Measurements from ENCODE around the gene ELF2.
"Not testable (repeated sequence)": the region's sequence is repeated elsewhere in the genome, so short reads cannot be mapped to it uniquely, and the experiment has no call there.

The ELF2 gene

DNA sequence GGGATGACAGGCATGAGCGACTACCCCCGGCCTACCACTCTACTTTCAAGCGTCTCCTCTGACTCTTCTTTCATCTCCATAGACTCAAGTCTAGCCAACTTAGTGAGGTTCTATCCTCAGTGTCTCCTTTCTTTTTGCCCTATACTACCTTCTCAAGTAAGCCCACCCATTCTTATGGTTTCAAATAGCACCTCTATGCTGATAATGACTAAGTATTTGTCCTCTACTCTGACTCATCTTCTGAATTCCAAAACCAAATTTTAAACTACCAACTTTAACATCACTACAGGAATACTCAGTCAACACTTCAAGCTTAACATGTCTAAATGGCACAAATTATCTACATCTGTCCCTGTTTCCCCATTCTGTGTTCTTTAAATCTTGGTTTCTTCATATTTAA lies 47.8 kb downstream of the ELF2 start:
- no peak for DNase-seq (ENCODE audit: low read depth)
- H3K4me3 ChIP-seq (ENCODE audit: low read depth, low read length): no peak overlapping the region
- TF ChIP-seq, protein P1, sequence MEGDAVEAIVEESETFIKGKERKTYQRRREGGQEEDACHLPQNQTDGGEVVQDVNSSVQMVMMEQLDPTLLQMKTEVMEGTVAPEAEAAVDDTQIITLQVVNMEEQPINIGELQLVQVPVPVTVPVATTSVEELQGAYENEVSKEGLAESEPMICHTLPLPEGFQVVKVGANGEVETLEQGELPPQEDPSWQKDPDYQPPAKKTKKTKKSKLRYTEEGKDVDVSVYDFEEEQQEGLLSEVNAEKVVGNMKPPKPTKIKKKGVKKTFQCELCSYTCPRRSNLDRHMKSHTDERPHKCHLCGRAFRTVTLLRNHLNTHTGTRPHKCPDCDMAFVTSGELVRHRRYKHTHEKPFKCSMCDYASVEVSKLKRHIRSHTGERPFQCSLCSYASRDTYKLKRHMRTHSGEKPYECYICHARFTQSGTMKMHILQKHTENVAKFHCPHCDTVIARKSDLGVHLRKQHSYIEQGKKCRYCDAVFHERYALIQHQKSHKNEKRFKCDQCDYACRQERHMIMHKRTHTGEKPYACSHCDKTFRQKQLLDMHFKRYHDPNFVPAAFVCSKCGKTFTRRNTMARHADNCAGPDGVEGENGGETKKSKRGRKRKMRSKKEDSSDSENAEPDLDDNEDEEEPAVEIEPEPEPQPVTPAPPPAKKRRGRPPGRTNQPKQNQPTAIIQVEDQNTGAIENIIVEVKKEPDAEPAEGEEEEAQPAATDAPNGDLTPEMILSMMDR (IDR thresholded peaks at IDR 0.05; ENCODE audit: control insufficient read depth, extremely low read depth, insufficient read depth): no peak

DNA sequence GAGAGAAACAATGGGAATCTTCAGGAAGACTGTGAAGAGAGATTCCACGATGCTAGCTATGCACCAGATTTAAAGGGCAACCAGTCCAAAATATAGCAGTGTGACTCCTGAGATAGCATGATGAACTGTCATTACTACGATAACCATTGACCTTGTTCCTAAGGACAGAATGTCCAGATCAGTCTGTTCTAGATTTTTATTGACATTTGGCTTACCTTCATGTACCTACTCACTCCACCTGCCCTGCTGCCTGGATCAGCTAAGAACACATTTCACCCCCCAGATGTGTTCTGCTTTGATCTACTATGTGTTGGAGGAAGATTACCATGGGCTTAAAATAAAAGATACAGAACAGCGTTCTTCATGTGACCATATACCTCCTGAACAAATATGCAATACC lies 50.1 kb downstream of the ELF2 start:
- DNase-seq (ENCODE audit: low read depth): peak; percentile 75
- H3K4me3 ChIP-seq (ENCODE audit: low read depth, low read length): no peak overlapping the region
- TF ChIP-seq, protein P1 (IDR thresholded peaks at IDR 0.05; ENCODE audit: control insufficient read depth, extremely low read depth, insufficient read depth): no peak

DNA sequence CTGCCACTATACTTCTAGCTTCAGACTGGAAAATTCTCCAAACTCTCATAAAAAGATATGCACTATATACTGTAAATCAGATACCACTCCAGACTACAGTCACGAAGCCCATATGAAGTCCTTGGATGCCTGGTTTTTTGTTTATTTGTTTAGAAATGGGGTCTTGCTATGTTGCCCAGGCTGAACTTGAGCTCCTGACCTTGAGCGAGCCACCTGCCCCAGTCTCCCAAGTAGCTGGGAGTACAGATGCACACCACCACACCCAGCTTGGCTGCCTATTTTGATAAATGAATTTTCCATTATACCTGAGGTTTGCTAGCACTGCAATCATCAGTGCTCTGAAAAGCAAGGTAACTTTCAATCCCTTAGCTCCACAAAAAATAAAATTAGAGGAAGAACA lies 53.1 kb downstream of the ELF2 start:
- no peak overlapping the region for H3K4me3 ChIP-seq (ENCODE audit: low read depth, low read length)
- no peak for DNase-seq (ENCODE audit: low read depth)
- TF ChIP-seq, protein P1 (IDR thresholded peaks at IDR 0.05; ENCODE audit: control insufficient read depth, extremely low read depth, insufficient read depth): no peak

DNA sequence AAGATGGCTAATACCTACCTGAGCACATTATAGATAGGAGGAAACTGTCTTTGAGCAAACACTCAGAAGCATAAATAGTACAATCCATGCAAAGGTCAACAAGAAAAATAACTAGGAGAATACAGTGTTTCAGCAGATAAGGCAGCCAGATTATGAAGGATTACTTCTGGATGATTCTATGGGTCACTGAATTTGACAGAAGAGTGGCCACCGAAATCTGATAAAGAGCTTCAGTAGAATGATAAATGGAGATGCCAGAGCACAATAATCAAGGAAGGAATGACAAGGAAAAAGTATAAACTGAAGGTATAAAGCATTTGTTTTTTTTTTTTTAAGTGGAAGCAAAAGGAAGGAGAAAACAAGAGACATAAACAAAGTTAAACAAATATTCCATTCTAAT lies 58.7 kb downstream of the ELF2 start:
- TF ChIP-seq, protein P1 (IDR thresholded peaks at IDR 0.05; ENCODE audit: control insufficient read depth, extremely low read depth, insufficient read depth): no peak
- no peak overlapping the region for H3K4me3 ChIP-seq (ENCODE audit: low read depth, low read length)
- no peak for DNase-seq (ENCODE audit: low read depth)

DNA sequence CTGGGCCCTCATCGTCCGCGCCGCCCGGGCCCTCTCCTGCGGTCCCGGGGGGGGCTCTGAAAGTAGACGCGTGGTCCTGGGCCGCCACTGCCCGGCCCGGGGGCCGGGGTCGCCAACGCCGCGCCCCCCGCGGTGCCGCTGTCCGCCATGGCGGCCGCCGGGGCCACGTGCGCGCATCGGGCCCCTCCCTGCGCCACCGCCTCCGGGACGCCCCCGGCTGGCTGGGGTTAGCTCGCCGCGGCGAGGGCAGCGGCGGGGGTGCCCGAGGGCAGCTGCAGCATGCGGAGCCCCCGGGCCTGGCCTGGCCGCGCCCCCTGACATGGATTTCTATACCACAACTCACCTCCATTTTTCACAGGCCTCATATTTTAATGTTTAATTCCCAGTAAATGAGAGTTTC lies 61.8 kb downstream of the ELF2 start:
- H3K4me3 ChIP-seq (ENCODE audit: low read depth, low read length): no peak overlapping the region
- no peak for DNase-seq (ENCODE audit: low read depth)
- TF ChIP-seq, protein P1 (IDR thresholded peaks at IDR 0.05; ENCODE audit: control insufficient read depth, extremely low read depth, insufficient read depth): no peak

DNA sequence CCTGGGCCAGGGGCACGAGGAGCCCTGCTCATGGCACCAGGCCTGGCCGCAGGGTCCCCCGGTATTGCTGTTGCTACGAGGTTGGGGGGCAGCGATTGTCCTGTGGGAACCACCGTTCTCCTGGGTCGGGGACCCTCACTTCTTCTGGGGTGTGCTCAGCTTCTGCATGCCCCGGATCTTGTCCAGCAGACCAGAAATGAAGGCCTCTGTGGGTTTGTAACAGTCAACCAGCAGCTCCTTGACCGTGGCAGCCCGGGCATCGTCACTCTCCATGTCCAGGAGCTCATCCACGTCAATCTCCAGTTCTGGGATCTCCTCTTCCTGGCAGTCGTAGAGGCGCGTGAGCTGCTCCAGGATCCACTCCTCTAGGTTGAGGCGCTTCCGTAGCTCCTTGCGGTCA lies 62.2 kb downstream of the ELF2 start:
- H3K4me3 ChIP-seq (ENCODE audit: low read depth, low read length); DNase-seq (ENCODE audit: low read depth): not testable (repeated sequence)

DNA sequence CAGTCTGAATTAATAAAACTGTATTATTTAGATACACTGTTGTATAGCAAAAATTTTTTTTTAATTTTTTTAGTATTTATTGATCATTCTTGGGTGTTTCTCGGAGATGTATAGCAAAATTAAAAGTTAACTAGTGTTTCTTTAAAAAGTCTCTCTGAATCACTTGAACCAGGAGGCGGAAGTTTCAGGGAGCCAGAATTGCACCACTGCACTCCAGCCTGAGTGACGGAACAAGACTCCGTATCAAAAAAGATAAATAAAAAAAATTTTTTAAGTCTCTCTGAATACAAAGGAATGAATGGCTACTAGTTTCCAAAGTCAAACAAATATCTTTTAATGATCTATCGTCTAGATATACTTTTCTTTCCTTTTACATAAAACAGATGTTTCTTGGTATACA lies 64.4 kb downstream of the ELF2 start:
- TF ChIP-seq, protein P1 (IDR thresholded peaks at IDR 0.05; ENCODE audit: control insufficient read depth, extremely low read depth, insufficient read depth): no peak
- DNase-seq (ENCODE audit: low read depth): no peak
- no peak overlapping the region for H3K4me3 ChIP-seq (ENCODE audit: low read depth, low read length)

Measured in LNCaP clone FGC (cell line).